ENCODE results near the gene DLGAP1. TPM values are rescaled to one million over a fixed set of nuclear protein-coding genes. Genes with fewer than 3 reads are reported as not detected.

The DLGAP1 gene
- total RNA-seq, 1 donor from 2014 or later = 4.4 TPM

- peak; percentile 10 for DNase-seq
These were observed 469.4 kb downstream of the DLGAP1 start for GRCh38 chr18:3985664-3986063.

DNA sequence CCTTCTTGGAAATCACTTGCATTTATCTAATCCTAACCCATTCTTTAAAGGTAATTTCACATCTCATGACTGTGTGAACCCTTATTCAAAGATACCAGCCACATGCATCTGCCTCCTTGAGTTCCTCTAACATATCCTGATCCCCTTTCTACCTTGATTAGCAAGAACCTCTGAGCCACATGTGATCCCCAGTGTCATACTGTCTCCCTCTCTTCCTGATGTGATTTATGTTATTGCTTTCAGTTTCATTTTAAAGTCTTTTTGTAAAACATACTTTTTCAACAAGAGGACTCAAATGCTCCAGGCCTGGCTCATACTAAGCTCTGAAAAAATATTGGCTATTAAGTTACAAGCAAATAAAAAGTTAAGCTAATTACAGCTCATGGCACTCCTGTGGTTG, 470.1 kb downstream of the DLGAP1 start:
- DNase-seq = no peak

DNA sequence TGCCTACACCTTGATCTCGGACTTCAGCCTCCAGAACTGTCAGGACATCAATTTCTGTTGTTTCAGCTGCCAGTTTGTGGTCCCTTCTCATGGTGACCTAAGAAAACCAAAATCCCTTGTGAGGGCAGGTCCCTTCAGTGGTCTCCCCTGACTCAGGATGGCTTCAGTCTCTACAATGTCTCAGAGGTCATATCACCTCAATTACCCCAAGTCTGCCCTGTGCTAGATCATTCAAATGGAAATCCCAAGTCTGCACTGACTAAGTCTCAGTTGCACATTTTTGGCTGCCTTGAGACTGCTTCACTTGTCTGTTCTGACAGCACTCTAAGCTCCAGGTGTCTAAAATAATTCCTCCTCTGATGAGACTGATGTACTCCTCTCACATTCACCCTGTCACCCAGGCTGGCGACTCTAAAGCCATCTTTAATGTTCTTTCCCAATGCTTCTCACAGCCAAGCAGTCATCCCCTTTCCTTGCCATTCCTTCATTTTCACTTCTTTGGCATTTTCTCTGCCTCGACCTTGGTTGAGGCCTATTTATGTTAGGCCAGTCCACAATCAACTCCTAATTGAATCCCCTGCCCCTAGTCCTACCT, 470.8 kb downstream of the DLGAP1 start:
- no peak for DNase-seq

DNA sequence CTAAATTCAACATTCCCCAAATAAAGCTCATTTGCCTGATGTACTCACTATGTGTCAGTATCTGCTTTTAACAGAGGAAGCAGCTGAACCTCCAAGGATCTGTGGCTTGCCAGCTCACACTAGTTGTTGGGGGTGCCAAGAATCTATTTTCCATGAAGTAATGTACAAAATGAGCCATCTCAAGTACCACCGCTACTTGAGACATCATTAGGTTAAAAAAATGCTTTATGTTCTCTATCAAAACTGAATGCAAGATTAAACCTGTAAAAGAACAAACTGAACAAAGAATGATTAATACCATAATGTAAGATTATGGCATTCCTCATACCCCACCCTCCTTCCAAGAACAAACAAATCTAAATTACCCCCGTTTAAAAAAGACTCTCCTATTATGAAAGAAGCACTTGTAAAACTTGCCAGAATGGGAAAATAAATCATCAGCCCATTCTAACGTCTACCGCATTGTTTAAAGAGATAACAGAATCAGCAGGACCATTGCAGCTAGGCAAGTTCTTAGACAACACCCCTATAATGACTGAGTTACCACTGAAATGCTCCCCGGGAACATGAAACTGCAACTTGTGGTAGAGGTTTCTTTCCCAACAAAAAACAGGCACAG, 471.6 kb downstream of the DLGAP1 start:
- DNase-seq = peak; percentile 25

DNA sequence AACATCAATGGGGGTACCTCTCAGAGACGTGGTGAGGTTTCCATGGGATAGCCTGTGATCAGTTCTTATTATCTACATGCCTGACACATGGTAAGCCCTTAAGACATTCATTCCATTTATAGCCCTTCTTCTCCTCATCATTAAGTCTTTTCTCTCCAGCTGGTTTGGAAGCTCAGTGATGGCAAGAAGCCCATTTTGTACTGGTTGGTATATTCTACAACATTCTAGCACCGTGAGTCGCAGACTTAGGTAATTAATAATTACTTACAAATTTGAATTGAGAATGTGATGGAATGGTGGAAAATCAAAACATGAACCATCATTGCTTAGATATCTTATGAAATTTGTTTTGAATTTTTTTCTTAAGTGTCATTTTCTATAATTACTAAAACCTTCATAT, 472.6 kb downstream of the DLGAP1 start:
- DNase-seq = no peak

GRCh38 chr18:3979024-3979423, 476.1 kb downstream of the DLGAP1 start:
- DNase-seq = no peak

- DNase-seq = no peak
These were observed 481.8 kb downstream of the DLGAP1 start for GRCh38 chr18:3973191-3973850.

DNA sequence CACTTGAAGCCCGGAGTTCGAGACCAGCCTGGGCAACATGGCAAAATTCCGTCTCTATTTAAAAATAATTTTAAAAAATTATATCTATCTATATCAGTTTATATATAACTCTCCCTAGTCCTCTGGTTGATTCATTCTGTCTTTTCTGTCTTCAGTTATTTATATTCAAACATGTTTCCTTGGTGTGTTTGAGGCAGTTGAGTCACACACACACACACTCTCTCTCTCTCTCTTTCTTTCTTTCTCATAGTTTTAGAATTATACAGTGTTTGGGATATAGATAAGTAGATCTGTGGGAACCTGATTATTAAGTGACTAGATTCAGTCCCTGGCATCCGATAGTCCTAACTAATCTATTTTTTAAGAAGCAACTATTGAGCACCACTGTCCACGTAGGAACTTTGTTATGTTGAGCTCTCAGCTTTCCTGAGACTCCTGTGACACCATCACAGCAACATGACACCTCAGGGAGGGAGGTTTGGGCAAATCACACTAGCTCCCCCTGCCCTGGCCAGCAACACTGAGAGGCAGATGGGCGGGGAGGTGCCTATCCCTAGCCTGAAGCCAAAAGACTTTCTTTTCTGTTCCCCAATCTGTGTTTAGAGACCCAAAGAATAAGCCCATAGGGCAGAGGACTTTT, 482.7 kb downstream of the DLGAP1 start:
- no peak for DNase-seq

- DNase-seq = no peak
These were observed 484.2 kb downstream of the DLGAP1 start for GRCh38 chr18:3970929-3971328.

GRCh38 chr18:3967359-3968180, 487.5 kb downstream of the DLGAP1 start:
- no peak for DNase-seq

GRCh38 chr18:3966642-3967358, 488.3 kb downstream of the DLGAP1 start:
- no peak for DNase-seq

DNA sequence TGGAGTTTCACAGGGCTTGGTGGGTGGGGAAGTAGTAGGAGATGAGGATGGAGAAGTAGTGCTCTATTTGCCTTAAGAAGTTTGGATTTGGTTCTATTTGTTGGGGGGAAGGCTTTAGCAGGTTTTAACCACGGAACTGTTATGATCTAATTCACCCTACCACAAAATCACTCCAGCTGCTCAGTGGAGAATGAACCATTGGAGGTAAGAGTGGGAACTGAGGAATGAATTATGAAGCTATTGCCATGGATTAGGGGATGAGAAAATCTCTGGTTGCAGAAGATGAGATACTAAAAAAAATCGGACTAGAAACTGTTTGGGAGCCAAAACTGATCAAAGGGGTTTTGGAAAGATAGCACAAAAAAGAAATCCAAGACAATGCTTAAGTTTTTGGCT, 488.9 kb downstream of the DLGAP1 start:
- DNase-seq = no peak

- DNase-seq = no peak
These were observed 494.1 kb downstream of the DLGAP1 start for GRCh38 chr18:3960977-3961376.

GRCh38 chr18:3960142-3960541, 495.0 kb downstream of the DLGAP1 start:
- DNase-seq = no peak

- DNase-seq = no peak
These were observed 503.1 kb downstream of the DLGAP1 start for GRCh38 chr18:3952031-3952430.

GRCh38 chr18:3950668-3951404, 504.3 kb downstream of the DLGAP1 start:
- DNase-seq = no peak

DNA sequence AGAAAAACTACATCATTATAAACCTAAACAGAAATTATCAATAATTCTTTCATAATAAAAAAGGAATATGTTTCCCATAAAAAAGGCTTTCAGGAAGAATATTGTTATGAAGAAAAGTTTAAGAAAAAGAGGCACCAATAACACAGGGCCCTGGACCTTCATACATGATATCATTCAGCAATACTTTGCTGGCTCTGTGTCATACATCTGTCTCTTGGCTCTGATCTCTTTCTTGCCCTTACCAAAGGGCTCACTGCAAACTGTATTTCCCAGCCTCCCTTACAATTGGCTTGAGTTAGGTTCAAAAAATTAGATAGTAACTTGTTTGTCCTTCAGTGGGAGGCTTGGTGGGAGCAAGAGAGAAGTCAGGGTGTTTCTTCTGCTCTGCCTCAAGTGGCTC, 506.1 kb downstream of the DLGAP1 start:
- DNase-seq = no peak

GRCh38 chr18:3947383-3947782, 507.7 kb downstream of the DLGAP1 start:
- no peak for DNase-seq

- no peak for DNase-seq
These were observed 519.8 kb downstream of the DLGAP1 start for GRCh38 chr18:3935305-3935704.

DNA sequence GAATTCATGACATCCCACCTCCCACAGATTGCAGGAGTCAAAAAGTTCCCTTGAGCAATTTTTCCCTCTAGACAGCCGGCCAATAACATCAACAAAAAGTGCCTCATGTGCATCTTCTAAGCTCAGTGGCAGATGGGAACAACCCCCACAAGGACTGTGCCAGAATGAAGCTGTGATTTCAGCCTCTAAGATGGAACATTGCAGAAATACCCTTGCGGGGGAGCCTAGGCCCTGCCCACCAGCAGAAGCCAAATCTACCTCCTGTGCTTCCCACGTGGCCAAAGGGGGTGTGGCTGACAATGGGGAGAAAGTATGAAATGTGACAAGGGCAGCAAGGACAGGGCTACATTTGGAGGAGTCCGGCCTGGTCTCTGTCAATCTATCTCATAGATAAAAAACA, 522.8 kb downstream of the DLGAP1 start:
- no peak for DNase-seq

- no peak for DNase-seq
These were observed 523.5 kb downstream of the DLGAP1 start for GRCh38 chr18:3931542-3932112.

Data from tongue (tissue), 2 donors.